ENCODE measurements around the gene HOXD9.

HOXD9 gene

GRCh38 chr2:176106581-176107539 lies 15.7 kb upstream of the HOXD9 start, which contains the start of gene HOXD11:
TSS of gene HOXD11 (plus strand) at chr2:176107280. CDS start at chr2:176107356, 76 bp downstream.
- H3K4me1 ChIP-seq (ENCODE audit: control insufficient read depth, insufficient read depth, low read length) = peaks cover 5% of the 10 kb centered on the region
- no peak within 1 kb of the TSS for H3K27ac ChIP-seq (ENCODE audit: low read length)
- H3K9me3 ChIP-seq (ENCODE audit: control insufficient read depth, insufficient read depth, low read length) = no peaks in the 10 kb centered on the region
- no peaks in the 10 kb centered on the region; the same call in 1 of the 2 replicates for H3K36me3 ChIP-seq (ENCODE audit: control insufficient read depth, insufficient read depth, low read length)
- no CpG with 5 or more reads among the region's 85 CpGs for WGBS (ENCODE audit: insufficient coverage, insufficient read length)
- H3K4me3 ChIP-seq (ENCODE audit: low read length) = peak within 1 kb of the TSS; percentile 10; the same call in 1 of the 2 replicates
- DNase-seq (ENCODE audit: low read depth, low spot score) = no peak
- H3K27me3 ChIP-seq (ENCODE audit: control insufficient read depth, insufficient read depth, low read length) = peaks cover 95% of the 10 kb centered on the region

GRCh38 chr2:176107731-176108181 lies 14.8 kb upstream of the HOXD9 start:
- peaks cover 95% of the 10 kb centered on the region for H3K27me3 ChIP-seq (ENCODE audit: control insufficient read depth, insufficient read depth, low read length)
- H3K9me3 ChIP-seq (ENCODE audit: control insufficient read depth, insufficient read depth, low read length) = no peaks in the 10 kb centered on the region
- no peak for DNase-seq (ENCODE audit: low read depth, low spot score)

DNA sequence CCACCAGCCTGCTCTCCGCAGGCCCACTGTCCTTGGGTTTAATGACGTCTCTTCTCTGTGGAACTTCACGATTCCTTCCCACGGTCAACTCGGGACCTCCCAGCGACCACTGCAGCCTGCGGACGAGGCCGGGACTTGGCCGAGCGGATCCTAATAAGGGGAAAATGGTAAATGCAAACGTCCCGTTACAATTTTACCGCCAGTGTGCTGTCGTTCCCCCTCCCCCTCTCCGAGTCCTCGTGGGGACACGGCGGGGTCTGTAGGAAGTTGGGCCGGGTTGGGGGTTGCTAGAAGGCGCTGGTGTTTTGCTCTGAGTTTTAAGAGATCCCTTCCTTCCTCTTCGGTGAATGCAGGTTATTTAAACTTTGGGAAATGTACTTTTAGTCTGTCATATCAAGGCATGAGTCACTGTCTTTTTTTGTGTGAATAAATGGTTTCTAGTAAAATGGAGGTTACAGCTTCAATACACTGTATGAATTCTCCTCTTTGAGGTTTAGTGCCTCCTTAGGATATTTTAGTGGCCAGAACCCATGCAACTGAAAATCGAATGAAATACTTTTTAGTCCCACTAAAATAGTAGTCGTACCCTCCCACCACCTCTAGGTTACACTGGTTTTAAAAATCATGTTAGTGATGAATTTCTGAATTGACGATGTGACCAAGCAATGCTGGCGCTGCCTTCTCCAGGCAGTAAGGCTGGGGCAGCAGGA lies 13.2 kb upstream of the HOXD9 start:
- H3K4me3 ChIP-seq (ENCODE audit: low read length) = no peak overlapping the region
- DNase-seq (ENCODE audit: low read depth, low spot score) = no peak
- H3K4me1 ChIP-seq (ENCODE audit: control insufficient read depth, insufficient read depth, low read length) = peaks cover 5% of the 10 kb centered on the region
- no peaks in the 10 kb centered on the region; the same call in 1 of the 2 replicates for H3K36me3 ChIP-seq (ENCODE audit: control insufficient read depth, insufficient read depth, low read length)
- no CpG with 5 or more reads among the region's 26 CpGs for whole genome bisulfite sequencing (ENCODE audit: insufficient coverage, insufficient read length)
- no peak overlapping the region for H3K27ac ChIP-seq (ENCODE audit: low read length)
- peaks cover 95% of the 10 kb centered on the region for H3K27me3 ChIP-seq (ENCODE audit: control insufficient read depth, insufficient read depth, low read length)
- no peaks in the 10 kb centered on the region for H3K9me3 ChIP-seq (ENCODE audit: control insufficient read depth, insufficient read depth, low read length)

More at GRCh38 chr2:176107731-176108181, 14.8 kb upstream of the HOXD9 start:
- no CpG with 5 or more reads among the region's 59 CpGs for WGBS (ENCODE audit: insufficient coverage, insufficient read length)
- Histone ChIP-seq H3K4me3 (ENCODE audit: low read length) (no peak overlapping the region), H3K27ac (ENCODE audit: low read length) (no peak overlapping the region), H3K36me3 (ENCODE audit: control insufficient read depth, insufficient read depth, low read length) (no peaks in the 10 kb centered on the region; the same call in 1 of the 2 replicates), H3K4me1 (ENCODE audit: control insufficient read depth, insufficient read depth, low read length) (peaks cover 5% of the 10 kb centered on the region)

DNA sequence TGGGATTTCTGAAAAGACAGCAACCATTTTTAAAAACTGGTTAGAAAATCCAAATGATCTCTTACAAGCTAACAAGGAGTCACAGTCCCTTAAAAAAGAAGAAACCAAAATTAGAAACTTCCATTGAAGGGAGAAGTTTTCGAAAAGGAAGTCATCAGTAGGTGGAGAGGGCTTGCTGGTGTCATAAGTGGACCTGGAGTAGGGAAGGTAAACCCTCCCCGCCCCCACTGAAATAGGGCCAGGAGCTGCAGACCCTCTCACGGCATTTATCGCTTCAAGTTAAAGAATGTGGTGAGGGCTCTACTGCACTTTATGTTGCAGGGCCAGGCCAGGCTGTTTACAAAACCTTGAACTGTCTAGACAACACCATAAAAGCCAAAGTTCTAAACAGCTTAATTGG lies 12.6 kb upstream of the HOXD9 start:
- WGBS (ENCODE audit: insufficient coverage, insufficient read length) = no CpG with 5 or more reads among the region's 4 CpGs
- no peaks in the 10 kb centered on the region for H3K36me3 ChIP-seq (ENCODE audit: control insufficient read depth, insufficient read depth, low read length)
- H3K27me3 ChIP-seq (ENCODE audit: control insufficient read depth, insufficient read depth, low read length) = peaks cover 95% of the 10 kb centered on the region
- no peak overlapping the region for H3K27ac ChIP-seq (ENCODE audit: low read length)
- H3K4me1 ChIP-seq (ENCODE audit: control insufficient read depth, insufficient read depth, low read length) = peaks cover 5% of the 10 kb centered on the region
- H3K4me3 ChIP-seq (ENCODE audit: low read length) = no peak overlapping the region
- DNase-seq (ENCODE audit: low read depth, low spot score) = no peak
- H3K9me3 ChIP-seq (ENCODE audit: control insufficient read depth, insufficient read depth, low read length) = no peaks in the 10 kb centered on the region

DNA sequence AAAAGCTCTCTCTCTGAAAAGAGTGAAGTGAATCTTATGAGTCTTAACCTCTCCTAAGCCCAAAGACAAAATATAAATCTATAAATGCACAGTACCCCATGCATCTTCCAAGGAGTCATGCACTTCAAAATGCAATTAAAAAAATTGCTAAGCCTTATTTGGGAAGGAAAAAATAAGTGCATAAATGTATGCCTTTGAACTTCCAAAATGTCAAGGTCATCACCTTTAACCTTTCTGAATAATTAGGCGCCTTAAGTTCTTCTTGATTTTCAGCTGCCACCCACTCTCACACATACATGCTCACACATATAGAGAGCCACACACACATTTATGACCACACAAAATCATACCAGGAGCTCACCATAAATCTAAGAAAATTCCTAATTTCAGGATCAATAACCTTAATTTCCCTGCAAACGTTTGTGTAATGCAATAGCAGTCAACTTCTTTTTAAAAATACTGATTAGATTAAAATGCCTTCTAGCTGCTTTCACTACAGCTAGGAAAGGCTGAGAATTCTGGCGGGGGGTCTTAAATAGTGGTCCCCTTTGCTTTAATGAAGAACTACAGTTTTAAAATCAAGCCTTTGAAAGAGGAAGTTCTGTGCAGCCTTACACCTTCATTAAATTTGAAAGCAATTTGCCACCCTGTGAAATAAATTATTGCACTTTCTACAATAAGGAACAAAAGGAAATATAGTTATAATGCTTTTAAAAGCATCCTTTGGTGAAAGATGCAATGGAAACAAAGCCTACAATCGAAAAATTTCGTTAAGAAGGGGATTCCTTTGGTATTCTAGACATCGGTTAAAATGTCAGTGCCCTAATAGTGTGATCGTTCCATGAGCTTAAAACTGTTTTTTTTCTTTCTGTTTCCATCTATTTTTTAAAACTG lies 11.9 kb upstream of the HOXD9 start:
- Histone ChIP-seq H3K4me3 (ENCODE audit: low read length) (no peak overlapping the region), H3K27me3 (ENCODE audit: control insufficient read depth, insufficient read depth, low read length) (peaks cover 94% of the 10 kb centered on the region), H3K4me1 (ENCODE audit: control insufficient read depth, insufficient read depth, low read length) (peaks cover 4% of the 10 kb centered on the region), H3K36me3 (ENCODE audit: control insufficient read depth, insufficient read depth, low read length) (no peaks in the 10 kb centered on the region), H3K9me3 (ENCODE audit: control insufficient read depth, insufficient read depth, low read length) (no peaks in the 10 kb centered on the region), H3K27ac (ENCODE audit: low read length) (no peak overlapping the region)
- no peak for DNase-seq (ENCODE audit: low read depth, low spot score)
- no CpG with 5 or more reads among the region's 7 CpGs for WGBS (ENCODE audit: insufficient coverage, insufficient read length)

DNA sequence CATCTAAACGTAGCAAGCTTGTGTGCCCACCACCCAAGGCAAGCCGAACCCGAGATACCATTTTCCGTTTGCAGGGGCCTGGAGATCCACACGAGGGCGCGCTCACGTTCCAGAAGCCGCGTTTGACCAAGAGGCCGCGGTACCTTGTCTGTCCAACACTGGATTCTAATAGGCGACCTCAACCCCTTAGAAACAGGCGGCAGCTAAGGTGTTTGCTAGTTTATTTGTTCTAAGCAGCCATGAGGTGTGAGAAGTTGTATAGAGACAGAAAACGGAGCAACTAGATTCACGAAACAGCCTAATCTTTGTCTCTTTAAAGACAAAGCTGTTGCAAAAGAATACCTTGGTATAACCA lies 11.2 kb upstream of the HOXD9 start:
- Histone ChIP-seq H3K4me1 (ENCODE audit: control insufficient read depth, insufficient read depth, low read length) (peaks cover 4% of the 10 kb centered on the region), H3K9me3 (ENCODE audit: control insufficient read depth, insufficient read depth, low read length) (no peaks in the 10 kb centered on the region), H3K27ac (ENCODE audit: low read length) (no peak overlapping the region), H3K4me3 (ENCODE audit: low read length) (no peak overlapping the region), H3K27me3 (ENCODE audit: control insufficient read depth, insufficient read depth, low read length) (peaks cover 94% of the 10 kb centered on the region), H3K36me3 (ENCODE audit: control insufficient read depth, insufficient read depth, low read length) (no peaks in the 10 kb centered on the region)
- WGBS (ENCODE audit: insufficient coverage, insufficient read length) = no CpG with 5 or more reads among the region's 16 CpGs
- DNase-seq (ENCODE audit: low read depth, low spot score) = no peak

DNA sequence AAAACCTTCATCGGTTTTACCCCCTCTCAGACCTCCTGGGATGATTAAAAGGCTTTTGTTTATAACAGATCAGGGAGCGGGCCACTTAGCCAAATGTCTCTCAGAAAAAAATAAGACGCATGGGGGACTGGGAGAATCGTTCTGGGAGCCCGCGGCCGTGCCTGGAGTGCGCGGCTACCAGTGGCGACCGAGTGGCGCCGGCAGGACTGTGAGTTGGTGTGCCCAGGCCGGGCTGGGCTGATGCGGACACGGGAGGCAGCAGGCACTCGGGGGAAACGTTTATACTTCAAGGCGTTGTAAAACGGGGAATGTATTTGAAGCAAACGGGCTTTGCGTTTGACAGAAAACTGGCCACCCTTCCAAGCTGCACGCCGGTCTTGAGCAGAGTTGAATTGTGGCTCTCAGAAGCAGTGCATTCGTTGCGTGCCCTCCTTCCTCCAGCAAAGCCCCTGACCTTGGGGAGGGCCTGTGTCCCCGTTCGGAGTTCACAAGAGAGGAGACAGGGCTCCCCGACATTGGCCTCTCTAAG lies 10.6 kb upstream of the HOXD9 start:
- no peaks in the 10 kb centered on the region for H3K36me3 ChIP-seq (ENCODE audit: control insufficient read depth, insufficient read depth, low read length)
- no peak overlapping the region for H3K4me3 ChIP-seq (ENCODE audit: low read length)
- no CpG with 5 or more reads among the region's 29 CpGs for WGBS (ENCODE audit: insufficient coverage, insufficient read length)
- H3K27me3 ChIP-seq (ENCODE audit: control insufficient read depth, insufficient read depth, low read length) = peaks cover 93% of the 10 kb centered on the region
- peaks cover 4% of the 10 kb centered on the region for H3K4me1 ChIP-seq (ENCODE audit: control insufficient read depth, insufficient read depth, low read length)
- no peaks in the 10 kb centered on the region for H3K9me3 ChIP-seq (ENCODE audit: control insufficient read depth, insufficient read depth, low read length)
- no peak for DNase-seq (ENCODE audit: low read depth, low spot score)
- H3K27ac ChIP-seq (ENCODE audit: low read length) = no peak overlapping the region

- Histone ChIP-seq H3K27ac (ENCODE audit: low read length) (no peak overlapping the region), H3K36me3 (ENCODE audit: control insufficient read depth, insufficient read depth, low read length) (no peaks in the 10 kb centered on the region), H3K4me1 (ENCODE audit: control insufficient read depth, insufficient read depth, low read length) (no peaks in the 10 kb centered on the region), H3K27me3 (ENCODE audit: control insufficient read depth, insufficient read depth, low read length) (peaks cover 95% of the 10 kb centered on the region), H3K4me3 (ENCODE audit: low read length) (no peak overlapping the region), H3K9me3 (ENCODE audit: control insufficient read depth, insufficient read depth, low read length) (no peaks in the 10 kb centered on the region)
- DNase-seq (ENCODE audit: low read depth, low spot score) = no peak
- WGBS (ENCODE audit: insufficient coverage, insufficient read length) = no CpG with 5 or more reads among the region's 40 CpGs
These were observed 9.9 kb upstream of the HOXD9 start for GRCh38 chr2:176112375-176113302.
